Embryonic facial prominence (tissue), 1 donor: Measurements from ENCODE around the gene HIRA.

Experiments
- DNase-seq: peaks from one replicate; pipeline ENCODE4 v3.0.0-alpha.2; 2016; ENCODE audit errors: extremely low spot score

The HIRA gene

DNA sequence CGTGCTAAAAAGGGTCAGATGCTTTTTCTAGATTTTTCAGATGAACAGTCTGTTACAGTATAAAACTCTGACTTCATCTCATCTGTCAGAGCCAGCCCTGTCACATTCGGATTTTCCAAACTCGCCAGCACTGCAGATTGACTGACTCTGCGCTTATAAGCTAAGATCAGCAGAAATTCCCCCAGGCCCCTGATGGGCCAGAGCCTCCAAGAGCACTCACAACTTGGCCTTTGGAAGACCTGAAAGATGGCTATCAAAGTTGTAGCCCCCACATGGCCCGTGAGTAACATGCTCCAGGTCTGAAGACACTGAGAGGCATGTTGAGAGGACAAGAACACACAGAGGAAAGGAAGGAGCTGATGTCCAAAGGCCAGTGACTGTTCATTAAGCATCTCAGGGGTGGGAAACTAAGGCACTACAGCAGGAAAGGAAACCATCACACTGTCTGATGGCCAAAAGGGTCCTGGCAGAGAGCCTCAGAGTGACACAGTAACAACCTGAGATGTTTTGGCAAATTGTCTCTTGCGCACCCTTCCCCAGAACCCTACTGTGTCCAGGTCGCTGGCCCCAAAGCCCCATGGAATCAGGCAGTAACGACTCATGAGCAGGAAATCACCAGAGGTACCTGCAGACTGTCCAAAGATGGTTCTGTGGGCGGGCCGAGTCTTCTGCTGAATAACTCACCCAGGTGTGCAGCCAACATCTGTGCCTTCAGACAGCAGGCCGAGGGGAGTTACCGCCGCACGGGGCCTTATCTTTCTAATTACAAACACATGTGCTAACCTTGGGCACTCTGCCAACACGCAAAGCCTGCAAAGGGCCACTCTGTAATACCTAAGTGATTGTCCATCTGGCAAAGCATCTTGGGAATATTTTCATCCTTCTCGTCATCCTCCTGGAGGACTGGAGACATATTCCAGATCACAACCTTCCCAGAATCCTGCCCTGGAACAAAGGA lies 23.6 kb downstream of the HIRA start:
- no peak for DNase-seq

DNA sequence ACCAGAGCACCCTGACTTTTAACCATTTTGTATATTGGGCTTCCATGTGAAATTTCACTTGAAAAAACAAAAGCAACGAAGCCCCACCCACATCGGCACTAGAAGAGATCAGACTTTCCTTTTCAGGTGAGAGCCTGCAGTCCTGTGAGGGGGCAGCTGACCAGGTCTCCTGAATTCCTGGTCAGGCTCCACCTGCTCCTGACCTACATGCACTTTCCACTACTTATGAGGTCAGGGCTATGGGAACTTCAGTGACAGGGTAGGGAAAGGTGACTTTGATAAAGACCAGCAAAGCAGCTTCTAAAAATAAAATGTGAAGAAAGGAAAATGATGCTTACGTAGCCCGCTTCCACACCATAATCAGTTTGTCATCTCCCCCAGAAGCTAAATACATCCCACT lies 24.7 kb downstream of the HIRA start:
- DNase-seq, result no peak

DNA sequence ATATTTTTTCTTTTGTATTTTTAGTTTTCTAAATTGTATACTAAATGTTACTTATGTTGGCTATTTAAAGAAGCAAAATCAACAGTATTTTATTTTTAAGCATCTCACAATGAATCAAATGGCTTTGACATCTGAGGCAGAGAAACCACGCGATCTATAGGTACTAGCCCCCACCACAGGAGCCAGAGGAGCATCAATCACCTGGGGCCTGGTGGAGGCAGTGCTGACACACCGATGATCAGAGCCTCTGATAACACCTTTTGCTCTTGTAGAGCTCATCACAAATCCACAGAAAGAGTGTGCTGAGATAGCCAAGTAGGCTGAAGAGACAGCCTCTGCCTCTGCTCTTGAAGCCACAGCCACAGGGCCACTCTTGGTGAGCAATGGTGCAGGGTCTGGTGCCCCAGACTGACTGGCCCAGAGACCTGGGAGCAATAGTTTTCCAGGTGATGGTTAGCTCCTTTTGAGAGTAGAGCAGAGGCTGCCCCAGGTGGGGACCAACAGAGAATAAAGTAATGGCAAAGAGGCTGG lies 25.2 kb downstream of the HIRA start:
- DNase-seq, result no peak

DNA sequence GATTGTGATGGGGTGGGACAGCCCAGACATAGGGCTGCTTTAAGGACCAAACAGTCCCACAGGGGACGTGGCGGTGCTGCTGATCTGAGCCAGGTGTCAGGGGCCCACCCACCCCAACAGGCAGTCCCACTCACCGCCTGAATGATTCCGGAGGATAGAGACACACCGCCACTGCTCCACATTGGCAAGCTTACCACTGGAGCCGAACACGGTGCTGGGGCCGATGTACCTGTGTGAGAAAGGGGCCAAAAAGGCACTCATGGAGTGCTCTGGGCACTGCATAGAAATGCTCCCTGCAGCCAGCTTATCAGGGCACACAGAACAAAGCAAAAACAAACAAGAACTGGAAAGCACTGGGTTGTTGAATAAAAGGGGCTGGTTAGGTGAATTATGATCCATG lies 25.9 kb downstream of the HIRA start:
- DNase-seq, result no peak

DNA sequence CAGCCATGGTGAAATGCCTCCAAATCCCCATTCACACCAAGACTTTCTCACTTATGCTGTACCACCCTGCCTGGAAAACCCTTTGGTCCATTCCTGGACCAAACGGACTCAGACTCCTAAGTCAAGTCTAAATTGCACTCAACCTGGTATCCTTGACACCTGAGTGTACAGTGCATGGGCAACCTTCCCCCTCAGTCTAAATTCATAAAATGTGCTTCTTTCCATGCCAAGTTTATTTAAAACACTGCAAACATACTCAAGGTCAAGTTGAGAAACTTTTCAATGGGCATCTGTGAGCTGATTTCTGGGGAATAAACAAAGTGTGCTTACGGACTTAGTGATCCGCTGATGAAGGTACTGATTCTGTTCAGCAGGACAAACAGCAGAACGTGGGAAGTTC lies 26.4 kb downstream of the HIRA start:
- no peak for DNase-seq

DNA sequence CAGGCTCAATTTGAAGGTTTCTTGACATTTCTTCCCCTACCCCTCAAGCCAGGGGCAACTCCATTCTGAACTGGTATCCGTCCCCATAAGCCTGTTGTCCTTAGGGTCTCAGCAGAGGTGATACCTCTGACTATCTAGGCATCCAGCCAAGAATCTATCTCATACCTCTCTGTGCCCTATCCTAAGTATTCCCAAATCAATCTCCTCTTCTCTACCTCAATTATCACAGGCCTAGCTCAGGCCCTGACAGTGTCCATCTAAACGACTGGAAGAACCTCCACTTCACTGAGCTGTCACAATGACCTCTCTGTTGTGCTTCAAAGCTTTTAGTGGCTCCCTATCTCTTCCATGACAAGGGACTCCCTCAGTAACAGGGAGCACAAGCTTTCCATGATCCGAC lies 26.9 kb downstream of the HIRA start:
- DNase-seq, result no peak

DNA sequence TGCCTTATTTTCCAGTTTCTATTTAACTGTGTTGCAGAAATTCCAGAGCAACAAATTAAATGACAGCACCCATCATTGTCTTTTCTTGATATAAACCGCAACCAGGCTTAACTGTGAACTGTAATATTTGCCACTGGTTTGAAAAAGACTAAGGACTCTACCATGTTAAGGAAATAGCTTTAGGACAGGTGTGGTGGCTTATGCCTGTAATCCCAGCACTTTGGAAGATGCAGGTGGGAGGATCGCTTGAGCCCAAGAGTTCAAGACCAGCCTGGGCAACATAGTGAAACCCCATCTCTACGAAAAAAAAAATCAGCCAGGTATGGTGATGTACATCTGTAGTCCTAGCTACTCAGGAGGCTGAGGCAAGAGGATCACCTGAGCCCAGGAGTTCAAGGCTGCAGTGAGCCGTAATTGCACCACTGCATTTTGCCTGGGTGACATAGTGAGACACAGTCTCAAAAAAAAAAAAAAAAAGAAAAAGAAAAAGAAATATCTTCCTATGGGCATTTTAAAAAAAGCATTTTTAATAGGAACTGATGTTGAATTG lies 28.8 kb downstream of the HIRA start:
- DNase-seq, result no peak

DNA sequence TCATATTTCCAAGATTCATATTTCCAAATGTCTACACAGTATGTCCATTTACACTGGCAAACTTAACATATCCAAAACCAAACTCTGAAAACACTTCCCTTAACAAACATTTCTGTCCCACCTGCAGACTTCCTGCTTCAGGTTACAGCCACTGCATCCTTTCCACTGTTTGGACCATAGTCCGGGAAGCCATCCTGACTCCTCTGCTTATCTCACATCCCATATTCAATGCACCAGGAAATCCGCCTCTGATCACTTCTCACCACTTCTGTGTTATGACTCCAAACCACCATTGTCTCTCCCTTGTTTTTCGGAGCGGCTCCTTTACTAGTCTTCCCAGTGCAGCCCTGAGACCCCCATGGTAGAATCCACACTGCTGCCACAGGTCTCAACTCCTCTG lies 30.1 kb downstream of the HIRA start:
- no peak for DNase-seq

DNA sequence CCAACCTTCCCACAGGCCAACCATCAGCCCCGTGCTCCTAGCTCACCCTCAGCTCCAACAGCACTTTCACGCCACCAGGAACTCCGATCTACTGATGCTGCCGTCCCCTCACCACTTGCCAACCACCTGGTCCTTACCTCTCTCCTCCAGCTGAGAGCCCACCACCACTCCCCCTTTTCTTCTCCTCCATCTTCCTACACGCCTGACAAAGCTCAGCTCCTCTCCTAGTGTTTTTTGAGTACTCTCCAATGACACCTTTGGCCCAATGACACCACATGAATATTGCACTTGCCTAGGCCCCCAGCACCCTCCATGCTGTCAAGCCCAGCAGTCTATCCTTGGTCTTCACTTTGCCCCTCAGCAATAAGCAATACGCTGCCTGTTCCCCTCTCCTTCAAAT lies 30.7 kb downstream of the HIRA start:
- DNase-seq, result no peak

DNA sequence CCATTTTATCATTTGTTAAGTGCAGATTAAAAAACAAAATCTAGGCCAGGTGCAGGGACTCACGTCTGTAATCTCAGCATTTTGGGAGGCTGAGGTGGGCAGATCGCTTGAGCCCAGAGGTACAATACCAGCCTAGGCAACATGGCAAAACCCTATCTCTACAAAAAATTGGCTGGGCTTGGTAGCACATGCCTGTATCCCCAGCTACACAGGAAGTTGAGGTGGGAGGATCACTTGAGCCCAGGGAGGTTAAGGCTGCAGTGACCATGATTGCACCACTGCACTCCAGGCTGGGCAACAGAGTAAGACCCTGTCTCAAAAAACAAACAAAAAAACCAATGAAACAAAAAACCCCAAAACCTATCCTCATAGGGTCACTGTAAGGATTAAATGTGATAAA lies 32.9 kb downstream of the HIRA start:
- no peak for DNase-seq

DNA sequence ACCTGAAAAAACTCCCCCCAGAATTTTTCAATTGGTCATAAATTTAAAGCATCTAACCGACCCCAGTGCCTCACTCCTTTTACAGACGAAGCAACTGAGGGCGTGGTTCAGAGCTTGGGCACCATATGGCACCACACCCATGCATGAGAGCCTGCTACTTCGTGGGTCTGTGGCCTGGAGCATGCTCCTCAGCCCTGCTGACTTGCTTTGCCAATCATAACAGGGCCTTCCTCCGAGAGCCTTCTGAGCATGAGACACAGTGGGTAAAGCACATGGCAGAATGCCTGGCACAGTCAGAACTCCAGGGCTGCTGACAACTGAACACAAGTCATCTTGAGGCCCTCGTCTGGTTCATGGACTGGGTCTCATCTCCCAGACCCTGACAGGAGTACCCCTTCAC lies 33.3 kb downstream of the HIRA start:
- no peak for DNase-seq

DNA sequence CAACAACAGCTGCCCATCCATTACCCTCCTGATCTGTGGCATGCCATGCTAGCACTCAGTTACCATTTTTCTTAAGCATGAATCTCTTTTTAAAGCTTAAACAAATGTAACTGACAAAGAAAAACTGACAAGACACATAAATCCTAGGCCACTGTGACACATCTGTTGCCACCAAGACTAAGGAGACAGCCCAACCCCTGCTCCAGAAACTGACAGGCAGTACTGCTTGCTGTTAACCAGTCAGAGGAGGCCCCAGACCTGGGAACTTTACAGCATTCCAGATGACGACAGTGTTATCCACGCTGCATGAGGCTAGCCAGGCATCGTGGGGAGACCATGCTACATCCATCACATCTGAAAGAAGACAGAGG lies 33.8 kb downstream of the HIRA start:
- DNase-seq, result no peak

DNA sequence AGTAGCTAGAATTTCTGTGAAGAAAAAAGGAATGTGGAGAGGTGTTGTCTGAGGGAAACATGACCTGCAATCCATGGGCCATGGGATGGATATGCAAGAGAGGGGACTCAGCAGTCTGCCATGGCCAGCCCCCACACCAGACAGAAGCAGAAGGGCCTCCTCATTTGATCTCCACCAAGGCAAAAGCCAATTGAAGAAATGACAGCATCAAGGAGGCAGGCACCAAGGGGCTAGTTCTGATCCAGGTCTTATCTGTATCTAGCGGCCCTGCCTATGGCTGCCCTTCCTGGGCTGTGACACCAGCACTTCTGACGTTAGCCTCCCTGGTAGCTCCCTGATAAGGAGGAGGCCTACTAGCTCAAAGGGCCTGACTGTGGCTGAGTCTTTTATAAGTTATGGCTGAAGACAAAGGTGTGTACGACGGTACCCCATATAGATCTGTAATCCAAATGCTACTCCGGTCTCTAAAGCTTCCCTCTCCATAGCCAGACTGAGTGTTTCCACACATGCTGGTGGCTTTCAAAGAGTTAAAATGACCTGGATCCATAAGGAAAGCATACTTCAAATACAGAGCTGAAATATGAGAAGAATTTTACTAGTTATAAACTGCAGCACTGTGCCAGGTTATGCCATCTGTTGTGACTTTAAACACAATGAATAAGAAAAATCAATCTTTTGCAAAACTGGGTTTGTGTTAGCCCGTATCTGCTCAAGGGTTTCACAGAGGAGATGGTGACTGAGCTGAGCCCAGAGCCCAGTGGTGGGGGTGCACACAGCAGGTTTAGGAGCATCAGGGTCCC lies 34.4 kb downstream of the HIRA start:
- no peak for DNase-seq

DNA sequence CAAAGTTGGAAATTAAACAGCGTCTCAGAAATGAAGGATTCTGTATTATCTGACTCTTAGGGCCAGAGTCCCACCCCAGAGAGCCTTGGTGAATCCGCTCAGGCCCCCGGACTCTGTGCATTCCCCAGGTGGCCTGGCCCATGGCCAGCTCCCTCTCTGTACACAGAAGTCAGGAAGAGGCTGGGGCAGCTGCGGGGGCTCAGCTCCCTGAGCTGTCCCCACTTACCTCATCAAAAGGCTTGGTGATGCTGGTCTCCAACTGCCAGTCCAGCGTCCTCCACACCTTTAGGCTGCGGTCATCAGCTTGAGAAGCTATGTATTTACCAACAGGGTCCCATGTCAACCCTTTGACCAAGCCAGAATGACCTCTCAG lies 35.0 kb downstream of the HIRA start:
- no peak for DNase-seq

DNA sequence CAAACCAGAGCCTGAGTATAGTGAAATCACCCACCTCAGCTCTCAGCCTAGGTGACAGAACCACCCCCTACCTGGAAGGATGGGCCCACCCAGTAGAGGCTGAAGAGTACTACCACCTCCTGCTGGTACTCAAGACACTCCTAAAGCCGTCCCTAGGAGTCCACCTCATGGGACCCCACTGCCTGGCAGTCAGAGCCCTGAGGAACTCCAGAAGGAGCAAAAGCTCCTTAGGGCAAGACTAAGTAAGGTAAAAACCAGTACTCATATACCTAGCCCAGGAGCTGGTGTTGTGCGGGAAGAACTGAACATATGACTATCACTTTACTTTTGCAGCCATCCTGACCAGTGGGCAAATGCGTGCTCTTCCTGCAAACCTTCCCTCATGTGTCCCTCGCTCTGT lies 36.3 kb downstream of the HIRA start:
- DNase-seq, result no peak

DNA sequence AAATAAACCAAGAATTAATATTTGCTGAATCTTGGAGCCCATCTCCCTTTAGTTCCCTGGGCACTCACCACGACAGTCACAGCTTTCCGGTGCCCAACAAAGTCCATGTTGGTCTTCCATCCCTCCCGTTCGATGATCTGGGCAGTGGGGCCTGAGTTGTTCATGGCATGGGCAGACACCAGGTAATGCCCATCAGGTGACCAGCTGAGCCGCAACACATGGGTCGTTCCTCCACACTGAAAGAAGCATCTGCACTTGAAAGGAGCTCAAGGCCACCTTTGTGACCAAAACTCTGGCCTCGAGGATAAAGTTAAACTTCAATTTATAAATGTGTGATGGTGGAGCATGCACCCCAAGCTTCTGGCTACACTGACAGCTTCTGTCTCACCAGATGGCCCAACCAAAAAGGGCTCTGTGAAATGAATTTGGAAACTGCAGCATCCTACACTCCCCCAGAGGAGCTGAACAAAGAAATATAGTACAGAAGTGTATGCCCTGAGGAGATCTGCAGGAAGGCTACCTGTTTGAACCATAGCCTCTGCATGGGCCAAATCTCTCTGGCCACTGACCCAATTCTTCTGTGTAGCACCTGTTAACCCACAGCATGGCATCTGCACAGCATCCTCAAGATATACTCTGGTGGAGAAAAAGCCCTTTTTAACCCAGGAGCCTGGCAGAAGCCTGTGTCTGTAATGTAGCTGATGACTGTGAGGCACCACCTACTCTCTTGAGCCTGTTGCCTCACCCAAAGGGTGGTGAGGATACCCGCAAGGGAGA lies 37.1 kb downstream of the HIRA start:
- no peak for DNase-seq

DNA sequence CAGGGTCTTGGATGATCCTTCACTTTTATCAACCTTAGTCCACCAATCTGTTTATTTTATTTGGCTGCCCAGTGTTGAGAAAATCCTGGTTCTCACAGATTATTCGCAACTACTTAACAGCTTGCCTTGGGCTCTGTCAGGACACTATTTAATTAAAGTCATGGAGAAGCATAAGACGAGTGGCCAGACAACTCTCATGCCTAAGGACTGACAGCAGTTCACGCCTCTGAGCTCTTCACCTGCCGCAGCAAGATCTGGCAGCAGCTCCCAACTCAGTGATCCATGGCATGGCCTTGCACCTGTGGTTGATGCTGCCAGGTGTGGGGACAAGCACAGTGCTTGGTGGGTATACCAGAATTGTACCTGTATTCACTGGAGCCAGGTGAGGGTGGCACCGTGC lies 37.8 kb downstream of the HIRA start:
- no peak for DNase-seq

DNA sequence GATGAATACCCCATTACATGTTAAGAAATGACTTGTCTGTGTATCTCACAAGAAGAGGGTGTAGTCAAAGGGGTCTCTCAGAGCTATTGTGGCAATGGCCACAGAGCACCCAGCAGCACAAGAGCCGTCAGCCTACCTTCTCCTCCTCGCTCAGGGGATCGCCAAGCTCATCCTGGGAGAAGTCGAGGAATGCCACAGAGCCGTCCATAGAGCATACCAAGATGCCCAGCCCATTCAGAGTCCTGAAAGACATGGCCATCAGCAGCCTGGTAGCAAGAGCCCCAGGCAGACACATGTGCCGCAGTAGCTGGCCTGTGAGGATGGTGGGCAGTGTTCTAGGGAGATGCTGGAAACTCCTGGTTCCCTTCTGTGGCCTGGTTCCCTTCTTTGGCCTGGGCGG lies 44.0 kb downstream of the HIRA start:
- DNase-seq, result no peak

DNA sequence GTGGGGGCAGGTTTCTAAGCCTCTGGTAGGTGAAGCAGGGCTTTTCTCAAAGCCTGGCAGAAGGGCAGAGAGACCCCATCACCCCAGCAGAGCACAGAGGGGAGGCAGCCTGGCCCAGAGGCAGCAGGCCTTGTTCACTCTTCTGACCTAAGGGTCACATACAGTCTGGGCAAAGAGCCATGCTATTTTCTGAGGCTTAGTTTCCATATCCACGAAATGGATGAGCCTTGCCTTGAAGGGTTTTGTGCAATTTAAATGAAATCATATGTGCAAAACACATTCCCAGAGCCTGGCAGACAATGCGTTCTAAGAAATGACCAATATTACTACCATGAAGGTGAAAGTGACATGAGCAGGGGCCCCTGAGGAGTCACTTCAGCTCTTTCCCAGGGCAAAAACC lies 44.5 kb downstream of the HIRA start:
- DNase-seq, result no peak

DNA sequence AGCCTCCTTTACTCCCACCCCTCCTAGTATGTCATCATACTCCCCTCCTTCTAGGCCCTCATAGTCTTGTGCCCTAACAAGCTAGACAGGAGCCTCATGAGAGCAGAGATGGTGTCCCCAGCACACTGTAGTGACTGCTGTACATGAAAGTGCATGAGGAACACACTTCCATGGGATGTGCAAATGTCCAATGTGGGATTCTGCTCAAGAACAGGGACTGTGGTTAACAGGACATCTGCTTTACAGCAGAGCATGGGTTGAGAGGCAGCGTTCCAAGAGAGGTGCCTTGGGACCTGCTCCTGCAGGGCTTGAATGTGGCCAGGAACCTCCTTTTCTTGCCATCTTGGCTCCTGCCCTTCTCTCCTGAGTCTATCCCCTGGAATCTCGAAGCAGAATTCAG lies 45.3 kb downstream of the HIRA start:
- DNase-seq, result no peak

DNA sequence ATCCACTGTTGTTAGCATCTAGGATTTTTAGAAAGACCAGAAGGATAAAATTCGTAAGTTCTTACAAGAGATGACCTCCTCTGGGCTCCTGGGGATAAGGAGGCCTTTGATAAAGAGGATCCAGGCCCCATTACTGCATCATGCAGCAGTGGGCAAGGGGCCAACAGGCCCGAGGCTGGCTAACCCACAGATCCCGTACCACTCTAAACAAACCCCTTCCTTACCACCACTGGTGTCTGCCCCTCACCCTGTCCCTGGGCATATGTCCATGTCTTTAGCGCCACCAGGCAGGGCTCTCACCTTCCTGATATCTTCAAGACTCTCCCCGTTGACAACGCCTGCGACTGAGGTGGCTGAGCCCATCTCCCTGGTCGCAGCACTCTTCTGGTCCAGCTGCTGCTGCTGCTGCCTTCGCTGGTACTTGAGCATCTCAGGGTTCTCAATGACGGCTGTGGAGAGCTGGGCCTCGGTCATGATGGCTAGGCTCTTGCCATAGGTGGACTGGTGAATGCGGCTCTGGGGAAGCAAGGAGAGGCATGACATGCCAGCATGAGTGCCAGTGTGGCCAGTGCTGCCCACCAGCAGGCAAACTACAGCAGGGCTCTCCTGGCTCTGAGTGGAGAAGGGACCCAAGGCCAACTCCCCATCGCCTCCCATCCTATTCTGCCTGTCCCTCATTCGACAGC lies 46.2 kb downstream of the HIRA start:
- no peak for DNase-seq
